ENCODE results near the gene RNF145.

GRCh38 chr5:159163027-159163700, 46.2 kb downstream of the RNF145 start:
- TF ChIP-seq EZH2phosphoT487 (IDR thresholded peaks at IDR 0.05; ENCODE audit: borderline replicate concordance, low read length) = no peak
- TF ChIP-seq CTCF (conservative IDR thresholded peaks at IDR 0.05; ENCODE audit: low read depth, low read length) = no peak

All from PC-3 (cell line).